CD4-positive, alpha-beta T cell treated with Interleukin-15 for 1 hour (primary cell): ENCODE data around the gene CMPK2.

Source experiments
- DNase-seq: peaks from one replicate; pipeline ENCODE4 v3.0.0-alpha.2; 2020

CMPK2 gene

DNA sequence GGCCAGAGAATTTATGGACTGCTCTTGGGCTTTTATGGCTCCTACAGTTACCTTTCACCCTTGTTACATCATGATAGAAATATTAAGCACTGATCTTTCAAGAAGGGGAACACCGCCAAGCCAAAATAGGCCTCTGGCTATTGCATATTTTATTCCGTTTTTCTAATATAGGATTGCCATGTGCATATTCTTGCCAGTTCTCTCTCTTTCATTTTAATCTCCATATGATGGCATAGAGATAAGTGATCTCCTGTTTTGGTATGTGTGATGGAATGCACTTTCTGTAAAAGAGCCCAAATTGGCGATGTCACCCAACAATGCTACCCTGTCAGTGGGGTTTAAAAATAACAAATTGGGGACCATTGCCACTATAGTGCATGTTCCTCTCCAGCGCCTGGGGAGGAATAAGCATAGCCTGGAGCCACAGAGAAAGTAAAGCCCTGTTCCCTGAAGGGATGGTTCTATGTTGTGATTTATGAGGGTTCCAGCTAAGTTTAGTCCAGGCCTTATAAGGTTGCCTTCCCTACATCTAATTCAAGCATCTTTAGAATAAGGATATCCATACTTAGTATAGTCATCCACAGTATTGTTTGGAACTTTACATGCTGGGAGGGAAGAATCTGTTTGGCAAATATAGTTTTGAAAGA lies 26.9 kb downstream of the CMPK2 start:
- DNase-seq, result no peak

DNA sequence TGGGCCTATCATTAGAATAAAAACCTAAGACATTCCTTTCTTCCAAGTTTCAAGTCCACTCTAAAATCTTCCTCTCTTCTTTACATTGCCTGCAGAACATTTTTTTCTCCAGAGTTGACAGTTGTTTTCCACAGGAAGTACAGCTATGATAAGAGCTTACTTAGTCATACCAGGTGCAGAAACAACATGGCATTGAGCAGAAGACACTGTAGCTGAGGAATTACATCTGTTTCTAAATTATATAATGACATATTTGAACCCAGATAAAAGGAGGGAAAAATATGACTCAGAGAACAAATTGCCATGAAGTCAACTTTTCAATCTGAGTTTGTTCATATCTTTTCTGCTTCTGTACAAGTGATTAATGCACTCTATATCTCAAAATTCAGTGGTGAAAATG lies 30.2 kb downstream of the CMPK2 start:
- DNase-seq, result no peak

DNA sequence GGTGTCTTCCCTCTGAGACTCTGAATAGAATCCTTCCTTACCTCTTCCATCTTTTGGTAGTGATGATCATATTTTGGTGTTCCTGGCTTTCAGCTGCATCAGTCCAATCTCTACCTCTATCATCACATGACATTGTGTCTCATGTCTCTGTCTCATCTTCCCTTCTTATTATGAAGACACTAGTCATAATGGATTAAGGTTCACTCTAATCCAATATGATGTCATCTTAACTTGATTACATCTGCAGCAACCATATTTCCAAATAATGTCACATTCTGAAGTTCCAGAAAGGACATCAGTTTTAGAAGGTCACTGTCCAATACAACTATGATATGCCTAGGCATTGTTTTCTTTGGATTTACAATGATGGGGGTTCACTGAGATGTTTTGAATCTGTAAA lies 31.5 kb downstream of the CMPK2 start:
- DNase-seq, result no peak

- DNase-seq, result no peak
These were observed 32.5 kb downstream of the CMPK2 start for GRCh38 chr2:6833300-6833604.

GRCh38 chr2:6832596-6833299 lies 33.0 kb downstream of the CMPK2 start:
- DNase-seq, result no peak

- DNase-seq, result no peak
These were observed 34.5 kb downstream of the CMPK2 start for GRCh38 chr2:6831229-6831628.

- DNase-seq, result no peak
These were observed 37.5 kb downstream of the CMPK2 start for GRCh38 chr2:6828299-6828584.

GRCh38 chr2:6827566-6828298 lies 38.0 kb downstream of the CMPK2 start:
- DNase-seq, result no peak

DNA sequence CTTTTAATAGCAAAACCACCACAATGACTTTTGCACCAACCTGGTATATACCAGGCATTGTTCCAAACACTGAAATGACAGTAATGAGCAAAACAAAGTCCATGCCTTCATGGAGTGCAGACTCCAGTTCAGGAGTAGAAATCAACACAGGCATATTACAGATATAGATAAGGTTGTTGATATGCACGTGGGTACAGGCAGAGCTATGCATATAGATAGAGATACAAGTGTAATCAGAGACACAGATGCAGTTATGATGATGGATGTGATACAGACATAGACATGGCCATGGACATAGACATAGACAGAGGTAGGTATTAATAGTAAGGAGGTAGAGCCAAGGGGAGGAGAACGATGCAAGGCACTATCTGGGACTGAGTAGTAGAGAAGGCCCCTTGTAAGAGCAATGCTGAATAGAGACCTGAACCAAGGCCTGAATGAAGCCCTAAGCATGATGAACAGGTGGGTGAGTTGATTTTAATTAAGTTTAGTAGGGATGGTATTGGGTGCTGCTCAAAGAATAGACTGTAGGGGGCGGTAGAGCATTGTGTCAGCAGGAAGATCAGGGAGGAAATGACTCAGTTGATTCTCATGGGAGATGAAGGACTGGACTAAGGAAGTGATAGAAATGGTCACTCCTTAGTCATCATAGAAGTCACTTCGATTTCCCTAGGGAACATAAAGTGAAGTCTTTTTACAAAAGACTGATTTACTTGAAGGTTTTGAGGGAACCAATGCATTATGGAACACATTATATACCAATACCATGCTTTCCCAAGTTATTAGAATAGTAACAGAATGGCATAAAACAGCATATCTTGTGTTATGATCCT lies 39.4 kb downstream of the CMPK2 start:
- no peak for DNase-seq

- DNase-seq, result no peak
These were observed 40.7 kb downstream of the CMPK2 start for GRCh38 chr2:6824962-6825361.

DNA sequence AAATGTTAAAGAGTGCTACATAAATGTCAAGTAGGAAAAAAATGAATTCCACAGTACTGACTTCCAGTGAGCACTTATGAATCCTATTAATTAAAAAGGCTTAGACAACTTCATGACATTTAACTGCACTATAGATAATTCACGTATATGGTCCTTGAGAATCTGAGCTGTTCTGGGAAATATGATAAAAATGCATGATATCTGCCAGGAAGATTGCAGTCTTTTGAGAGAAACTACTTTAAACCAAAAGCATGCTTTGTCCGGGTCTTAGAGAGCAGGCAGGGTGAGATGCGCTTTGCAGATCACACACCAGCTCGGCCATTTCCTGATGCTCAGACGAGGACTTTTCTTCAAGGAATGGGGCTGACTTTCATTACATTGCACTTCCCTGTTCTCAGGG lies 42.6 kb downstream of the CMPK2 start:
- DNase-seq, result no peak

GRCh38 chr2:6822406-6822805 lies 43.3 kb downstream of the CMPK2 start:
- no peak for DNase-seq

- DNase-seq, result no peak
These were observed 44.7 kb downstream of the CMPK2 start for GRCh38 chr2:6820903-6821584.

DNA sequence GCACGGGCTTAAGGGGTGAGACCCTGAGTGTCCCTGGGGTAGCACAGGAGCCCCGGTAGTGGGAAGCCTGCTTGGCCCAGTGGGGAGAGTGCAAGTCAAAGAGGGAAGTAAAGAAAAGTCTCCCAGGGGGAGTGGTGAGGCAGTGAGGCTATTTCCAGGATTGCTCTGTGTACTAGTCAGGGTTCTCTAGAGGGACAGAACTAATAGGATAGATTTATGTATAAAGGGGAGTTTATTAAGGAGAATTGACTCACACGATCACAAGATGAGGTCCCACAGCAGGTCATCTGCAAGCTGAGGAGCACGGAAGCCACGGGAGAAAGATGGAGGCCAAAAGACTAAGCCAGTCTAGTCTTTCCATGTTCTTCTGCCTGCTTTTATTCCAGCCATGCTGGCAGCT lies 45.5 kb downstream of the CMPK2 start:
- no peak for DNase-seq

DNA sequence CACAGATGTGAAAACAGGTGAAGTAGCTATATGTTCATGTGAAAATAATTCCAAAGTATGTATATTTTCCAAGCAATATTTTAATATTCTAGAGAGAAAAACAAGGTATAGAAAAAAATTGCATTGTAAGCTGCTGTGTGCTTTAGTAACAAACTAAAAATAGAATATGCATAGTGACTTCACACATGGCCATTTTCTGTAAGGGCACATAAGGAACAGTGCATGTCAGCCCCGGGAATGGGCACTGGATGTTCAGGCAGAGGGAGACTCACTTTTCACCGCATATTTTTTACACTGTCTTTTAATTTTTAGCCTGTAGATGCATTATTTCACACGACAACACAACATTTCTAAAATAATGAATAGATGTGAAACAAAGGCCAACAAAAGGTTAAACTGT lies 46.0 kb downstream of the CMPK2 start:
- DNase-seq, result no peak

DNA sequence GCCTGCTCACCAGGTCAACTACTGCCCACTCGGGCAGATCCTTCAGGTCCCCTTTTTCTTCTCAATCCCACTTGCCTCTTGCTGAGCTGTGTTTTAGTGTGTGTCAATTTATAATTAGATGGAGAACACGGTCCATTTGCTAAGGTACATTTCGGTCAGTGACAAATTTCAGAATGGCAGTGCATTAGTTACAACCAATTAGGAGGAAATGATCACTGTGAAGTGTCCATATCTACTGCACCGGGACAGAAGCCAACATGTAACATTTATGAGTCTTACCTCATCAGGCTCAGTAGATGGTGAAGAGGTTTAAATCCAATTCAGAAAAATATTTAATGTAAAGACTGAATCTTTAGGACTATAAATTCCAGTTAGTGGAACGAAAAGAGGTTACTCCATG lies 47.7 kb downstream of the CMPK2 start:
- no peak for DNase-seq

DNA sequence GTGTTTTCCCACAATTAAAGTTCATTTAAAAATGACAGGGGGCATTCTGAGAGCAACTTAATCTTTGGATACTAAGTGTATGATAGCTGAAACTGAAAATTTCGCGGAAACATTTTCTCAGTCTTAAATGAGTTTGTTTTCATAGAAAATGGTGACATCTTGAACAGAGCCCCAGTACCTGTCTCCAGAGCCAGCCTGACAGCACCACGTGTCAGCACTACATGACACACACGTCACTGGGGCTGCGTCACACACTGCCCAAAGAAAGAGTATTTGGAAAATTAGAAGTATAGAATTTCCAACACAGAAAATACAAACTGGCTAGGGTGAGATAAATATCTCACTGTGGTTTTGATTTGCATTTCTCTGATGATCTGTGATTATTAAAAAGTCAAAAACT lies 50.8 kb downstream of the CMPK2 start:
- DNase-seq, result no peak

- no peak for DNase-seq
These were observed 51.4 kb downstream of the CMPK2 start for GRCh38 chr2:6814312-6814711.

- DNase-seq, result no peak
These were observed 52.1 kb downstream of the CMPK2 start for GRCh38 chr2:6813573-6813972.

DNA sequence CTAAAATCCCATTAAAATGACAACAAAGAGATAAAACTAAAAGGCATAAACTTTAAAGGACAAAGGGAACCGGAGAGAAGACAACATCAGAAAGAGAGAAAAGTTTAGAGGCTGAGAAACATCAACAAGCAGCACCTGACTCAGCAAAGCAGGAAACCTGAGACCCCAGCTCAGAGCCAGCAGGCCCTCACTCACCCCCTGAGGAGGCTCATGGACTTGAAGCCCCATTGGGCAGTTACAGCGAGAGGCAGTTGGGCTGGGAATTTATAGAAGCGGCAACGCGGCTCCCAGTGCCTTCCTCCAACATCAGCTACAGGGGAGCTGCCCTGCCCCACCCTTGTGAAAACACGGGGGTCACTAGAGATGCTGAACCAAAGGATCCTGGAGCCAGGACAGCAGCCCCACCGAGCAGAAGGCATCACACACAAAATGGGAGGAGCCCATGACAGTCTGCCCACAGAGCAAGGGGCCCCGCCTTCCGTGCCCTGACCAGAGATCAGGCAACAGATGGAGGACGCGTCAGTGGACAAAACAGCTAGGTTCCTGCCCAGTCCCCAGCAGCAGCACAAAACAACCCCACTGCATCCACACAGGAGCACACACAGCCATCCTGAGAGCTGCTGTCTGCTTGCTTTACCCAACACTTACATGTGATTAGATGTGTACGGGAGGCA lies 52.7 kb downstream of the CMPK2 start:
- DNase-seq, result no peak

DNA sequence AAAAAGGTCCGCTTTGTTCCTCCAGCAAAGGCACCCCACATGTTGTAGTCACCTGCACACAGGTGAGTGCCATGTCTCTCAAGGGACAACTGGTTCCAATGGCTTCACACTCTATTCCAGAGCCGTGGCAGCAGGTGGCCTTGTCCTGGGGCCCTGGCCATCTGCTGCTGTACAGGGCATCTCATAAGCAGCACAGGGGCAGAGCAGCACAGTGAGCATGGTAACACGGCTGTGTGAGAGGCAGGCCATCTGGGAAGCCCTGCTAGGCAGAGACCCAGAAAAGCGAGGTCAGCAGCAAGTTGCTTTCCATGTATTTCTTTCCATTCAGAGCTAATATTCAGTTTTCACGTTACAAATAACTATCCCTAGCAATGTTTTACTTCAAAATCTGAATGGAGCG lies 54.7 kb downstream of the CMPK2 start:
- no peak for DNase-seq

DNA sequence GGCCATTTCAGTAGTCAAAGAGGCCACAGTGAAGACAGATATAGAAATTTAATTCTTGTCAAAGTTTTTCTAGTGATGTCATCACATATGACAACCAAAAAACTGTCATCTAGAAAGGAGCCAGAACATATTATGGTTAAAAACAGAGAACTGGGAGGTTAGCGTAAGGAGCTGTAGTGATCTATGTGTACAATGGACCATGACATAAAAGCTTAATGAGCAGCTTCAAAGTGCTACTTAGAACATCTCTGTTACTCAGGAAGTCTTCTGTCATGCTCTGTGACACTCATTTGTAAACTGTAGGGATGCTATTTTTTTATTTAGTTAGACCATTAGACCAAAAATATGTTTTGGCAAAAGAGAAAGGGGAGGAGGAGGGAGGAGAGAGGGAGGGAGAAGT lies 57.3 kb downstream of the CMPK2 start:
- DNase-seq, result no peak

GRCh38 chr2:6806604-6807003 lies 59.1 kb downstream of the CMPK2 start:
- DNase-seq, result no peak
